Endothelial cell of umbilical vein (primary cell): ENCODE results near the gene TADA2B.

ENCODE experiments used
- EZH2 ChIP-seq: IDR thresholded peaks from 2 replicates; pipeline ENCODE4 v1.6.1; 2012; ENCODE audit warnings: borderline replicate concordance, low read depth, mild to moderate bottlenecking, moderate library complexity, low read length, inconsistent platforms; ENCODE audit not compliant: severe bottlenecking
- GATA2 ChIP-seq: IDR thresholded peaks from 2 replicates; pipeline ENCODE4 v1.7.0; 2011; ENCODE audit warnings: low read depth, mild to moderate bottlenecking, moderate library complexity, mixed read lengths, low read length; ENCODE audit not compliant: insufficient read length, insufficient read depth
- MYC ChIP-seq: IDR thresholded peaks from one replicate; pipeline ENCODE4 v1.6.1; 2011; ENCODE audit warnings: mild to moderate bottlenecking, low read depth, low read length
- POLR2A ChIP-seq: IDR thresholded peaks from 2 replicates; pipeline ENCODE4 v1.6.1; 2012; ENCODE audit warnings: low read depth, mild to moderate bottlenecking, control low read depth, low read length
- POLR2AphosphoS5 ChIP-seq: IDR thresholded peaks from 2 replicates; pipeline ENCODE4 v1.6.1; 2012; ENCODE audit warnings: low read depth, mild to moderate bottlenecking, control low read depth, low read length, moderate library complexity; ENCODE audit not compliant: insufficient read depth
- TF ChIP-seq, protein P1 (sequence below), 2 donors: IDR thresholded peaks; 1 replicate in 1 of 2; 2 replicates in 1 of 2; pipeline ENCODE4 v1.5.1; 2011; ENCODE audit warnings: low read length in 2 of 2, mild to moderate bottlenecking in 2 of 2, moderate library complexity in 2 of 2, control low read depth in 1 of 2, inconsistent platforms in 1 of 2, low read depth in 1 of 2; ENCODE audit not compliant: insufficient read depth in 1 of 2; ENCODE audit errors: extremely low read depth in 1 of 2

DNA sequence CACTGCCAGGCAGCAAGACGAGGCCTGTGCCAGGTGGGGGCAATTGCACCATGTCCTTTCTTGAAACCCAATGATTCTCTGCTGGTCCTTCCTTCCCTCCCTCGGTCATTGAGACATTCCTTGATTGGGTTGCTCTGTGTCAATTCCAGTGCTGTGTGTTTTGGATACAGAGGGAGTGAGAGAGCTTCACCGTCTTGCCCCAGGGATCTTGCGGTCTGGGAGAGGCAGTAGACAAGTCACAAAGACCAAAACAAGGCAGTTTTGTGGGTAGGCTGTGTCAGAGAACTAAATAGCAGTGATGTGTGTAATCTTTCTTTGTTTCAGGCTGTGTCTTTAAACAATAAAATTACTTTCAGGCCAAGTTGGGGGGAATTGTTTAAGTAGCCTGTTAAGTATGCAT is 38.8 kb upstream of the TADA2B start:
- TF ChIP-seq POLR2A: no peak
- TF ChIP-seq, protein P1, sequence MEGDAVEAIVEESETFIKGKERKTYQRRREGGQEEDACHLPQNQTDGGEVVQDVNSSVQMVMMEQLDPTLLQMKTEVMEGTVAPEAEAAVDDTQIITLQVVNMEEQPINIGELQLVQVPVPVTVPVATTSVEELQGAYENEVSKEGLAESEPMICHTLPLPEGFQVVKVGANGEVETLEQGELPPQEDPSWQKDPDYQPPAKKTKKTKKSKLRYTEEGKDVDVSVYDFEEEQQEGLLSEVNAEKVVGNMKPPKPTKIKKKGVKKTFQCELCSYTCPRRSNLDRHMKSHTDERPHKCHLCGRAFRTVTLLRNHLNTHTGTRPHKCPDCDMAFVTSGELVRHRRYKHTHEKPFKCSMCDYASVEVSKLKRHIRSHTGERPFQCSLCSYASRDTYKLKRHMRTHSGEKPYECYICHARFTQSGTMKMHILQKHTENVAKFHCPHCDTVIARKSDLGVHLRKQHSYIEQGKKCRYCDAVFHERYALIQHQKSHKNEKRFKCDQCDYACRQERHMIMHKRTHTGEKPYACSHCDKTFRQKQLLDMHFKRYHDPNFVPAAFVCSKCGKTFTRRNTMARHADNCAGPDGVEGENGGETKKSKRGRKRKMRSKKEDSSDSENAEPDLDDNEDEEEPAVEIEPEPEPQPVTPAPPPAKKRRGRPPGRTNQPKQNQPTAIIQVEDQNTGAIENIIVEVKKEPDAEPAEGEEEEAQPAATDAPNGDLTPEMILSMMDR (IDR thresholded peaks at IDR 0.05; ENCODE audit: extremely low read depth in 1 of 2, insufficient read depth in 1 of 2, low read depth in 1 of 2, low read length in 2 of 2): no peak
- no peak for TF ChIP-seq POLR2AphosphoS5
- TF ChIP-seq EZH2: no peak
- no peak for TF ChIP-seq GATA2
- TF ChIP-seq MYC: no peak
